Suprapubic skin (tissue), 4 donors: ENCODE results near the gene C4BPB. TPM values are rescaled to one million over a fixed set of nuclear protein-coding genes. Genes with fewer than 3 reads are reported as not detected.
A peak's percentile ranks its signal among the peaks of the same experiment; 100 is the strongest.

Experiments used
- DNase-seq, 2 donors: peaks; one replicate each; pipeline ENCODE4 v3.0.0-alpha.2; 2019; ENCODE audit warnings: low spot score in 2 of 2
- H3K27ac ChIP-seq: fragments of 200-600 bp; sonication (generic); one replicate; pipeline ENCODE4 v1.5.1; 2019
- H3K27me3 ChIP-seq: fragments of 200-600 bp; sonication (generic); one replicate; pipeline ENCODE4 v1.5.1; 2019
- H3K36me3 ChIP-seq: fragments of 200-600 bp; sonication (generic); one replicate; pipeline ENCODE4 v1.5.1; 2019
- H3K4me1 ChIP-seq: fragments of 200-600 bp; sonication (generic); one replicate; pipeline ENCODE4 v1.5.1; 2019
- H3K4me3 ChIP-seq: fragments of 200-600 bp; sonication (generic); one replicate; pipeline ENCODE4 v1.5.1; 2019; ENCODE audit warnings: mild to moderate bottlenecking
- H3K9me3 ChIP-seq: fragments of 200-600 bp; sonication (generic); one replicate; pipeline ENCODE4 v1.5.1; 2019
- CTCF ChIP-seq, 2 donors: fragments of 200-600 bp in 1 of 2; fragments of 450-650 bp in 1 of 2; sonication (generic) in 1 of 2; IDR thresholded peaks; one replicate each; pipeline ENCODE4 v1.5.1; 2016 to 2019; ENCODE audit warnings: antibody characterized with exemption in 2 of 2, mild to moderate bottlenecking in 1 of 2, moderate library complexity in 1 of 2
- EP300 ChIP-seq: sonication (generic); formaldehyde crosslinking; IDR thresholded peaks from one replicate; pipeline ENCODE4 v1.6.1; 2017; ENCODE audit warnings: antibody characterized with exemption
- POLR2A ChIP-seq, 2 donors: fragments of 450-650 bp; IDR thresholded peaks; one replicate each; pipeline ENCODE4 v1.6.1; 2017; ENCODE audit warnings: antibody characterized with exemption in 2 of 2, mild to moderate bottlenecking in 2 of 2, moderate library complexity in 2 of 2
- POLR2AphosphoS5 ChIP-seq, 3 donors: sonication (generic); formaldehyde crosslinking; IDR thresholded peaks; one replicate each; pipeline ENCODE4 v1.6.1; 2017; ENCODE audit warnings: antibody characterized with exemption in 3 of 3
- WGBS: methylation state at CpG from one replicate; pipeline ENCODE4 v1.1.5; 2018; 5-methylcytosine and 5-hydroxymethylcytosine counted together
- total RNA-seq, 4 donors: library from RNA; depleted of rRNA; stranded (reverse); fragments of >200 nt; gene quantifications; one replicate each; pipeline ENCODE4 v1.1.0, GENCODE V29; 2016

C4BPB gene
- total RNA-seq, 4 donors from 2014 or later: 1.5 TPM; not detected in 3

- H3K9me3 ChIP-seq: no peaks in the 10 kb centered on the region
- no peak overlapping the region for H3K4me3 ChIP-seq
- WGBS: 45% methylated on average over 2 of the region's 2 CpGs
- no peak for TF ChIP-seq POLR2A (IDR thresholded peaks at IDR 0.05)
- no peak for TF ChIP-seq POLR2AphosphoS5 (IDR thresholded peaks at IDR 0.05)
- no peak for TF ChIP-seq CTCF (IDR thresholded peaks at IDR 0.05)
- TF ChIP-seq EP300: no peak
- no peaks in the 10 kb centered on the region for H3K27me3 ChIP-seq
- no peak for DNase-seq
- H3K36me3 ChIP-seq: no peaks in the 10 kb centered on the region
- no peak overlapping the region for H3K27ac ChIP-seq
- peaks cover 6% of the 10 kb centered on the region for H3K4me1 ChIP-seq
These were observed 4.4 kb upstream of the C4BPB start for GRCh38 chr1:207084232-207084631.

- no peaks in the 10 kb centered on the region for H3K36me3 ChIP-seq
- H3K27ac ChIP-seq: no peak overlapping the region
- 23% methylated on average over 8 of the region's 8 CpGs for WGBS
- peak; percentile 44 to 56 for TF ChIP-seq CTCF (IDR thresholded peaks at IDR 0.05)
- TF ChIP-seq EP300: no peak
- no peak for TF ChIP-seq POLR2A (IDR thresholded peaks at IDR 0.05)
- no peak for TF ChIP-seq POLR2AphosphoS5 (IDR thresholded peaks at IDR 0.05)
- no peak for DNase-seq
- no peaks in the 10 kb centered on the region for H3K27me3 ChIP-seq
- peaks cover 6% of the 10 kb centered on the region for H3K4me1 ChIP-seq
- H3K4me3 ChIP-seq: no peak overlapping the region
- no peaks in the 10 kb centered on the region for H3K9me3 ChIP-seq
These were observed 3.9 kb upstream of the C4BPB start for GRCh38 chr1:207084701-207085180.

GRCh38 chr1:207085887-207086286 lies 2.8 kb upstream of the C4BPB start:
- Histone ChIP-seq H3K36me3 (no peaks in the 10 kb centered on the region), H3K4me3 (no peak overlapping the region), H3K27ac (no peak overlapping the region), H3K4me1 (peaks cover 6% of the 10 kb centered on the region), H3K27me3 (no peaks in the 10 kb centered on the region), H3K9me3 (no peaks in the 10 kb centered on the region)
- TF ChIP-seq POLR2A (IDR thresholded peaks at IDR 0.05): no peak
- TF ChIP-seq CTCF (IDR thresholded peaks at IDR 0.05): no peak
- TF ChIP-seq EP300: no peak
- no peak for TF ChIP-seq POLR2AphosphoS5 (IDR thresholded peaks at IDR 0.05)
- 70% methylated on average over 3 of the region's 3 CpGs for WGBS
- DNase-seq: no peak

GRCh38 chr1:207088161-207088560 lies 499 bp upstream of the C4BPB start:
- Histone ChIP-seq H3K4me1 (peaks cover 6% of the 10 kb centered on the region), H3K27ac (no peak overlapping the region), H3K9me3 (no peaks in the 10 kb centered on the region), H3K36me3 (no peaks in the 10 kb centered on the region), H3K4me3 (no peak overlapping the region), H3K27me3 (no peaks in the 10 kb centered on the region)
- DNase-seq: no peak
- WGBS: 86% methylated on average over 2 of the region's 2 CpGs
- TF ChIP-seq EP300 (no peak), CTCF (IDR thresholded peaks at IDR 0.05) (no peak), POLR2AphosphoS5 (IDR thresholded peaks at IDR 0.05) (no peak), POLR2A (IDR thresholded peaks at IDR 0.05) (no peak)

- Histone ChIP-seq H3K27me3 (no peaks in the 10 kb centered on the region), H3K4me1 (peaks cover under 1% of the 10 kb centered on the region), H3K27ac (no peak overlapping the region), H3K9me3 (no peaks in the 10 kb centered on the region), H3K36me3 (no peaks in the 10 kb centered on the region), H3K4me3 (no peak overlapping the region)
- no peak for TF ChIP-seq POLR2A (IDR thresholded peaks at IDR 0.05)
- TF ChIP-seq POLR2AphosphoS5 (IDR thresholded peaks at IDR 0.05): no peak
- no peak for TF ChIP-seq EP300
- no peak for TF ChIP-seq CTCF (IDR thresholded peaks at IDR 0.05)
- no peak for DNase-seq
- WGBS: 95% methylated on average over 17 of the region's 17 CpGs
These were observed 1.1 kb downstream of the C4BPB start for GRCh38 chr1:207089627-207090355.
